ENCODE results near the gene IGF2BP3.

The IGF2BP3 gene

DNA sequence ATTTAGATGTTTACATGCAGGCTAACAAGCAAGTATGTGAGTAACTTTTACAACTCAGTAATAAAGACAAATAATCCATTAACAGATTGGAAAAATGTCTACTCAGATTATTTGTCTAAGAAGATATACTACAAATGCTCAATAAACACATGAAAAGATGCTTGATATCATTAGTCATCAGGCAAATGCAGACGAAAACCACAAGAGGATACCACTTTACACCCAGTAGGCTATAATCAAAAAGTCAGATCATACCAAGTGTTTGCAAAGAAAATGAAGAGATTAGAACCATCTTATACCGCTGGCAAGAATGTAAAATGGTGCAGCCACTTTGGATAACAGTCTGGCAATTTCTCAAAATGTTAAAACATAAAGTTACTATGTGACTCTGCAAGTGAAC lies 87.1 kb downstream of the IGF2BP3 start:
- no peaks in the 10 kb centered on the region for H3K9me3 ChIP-seq (ENCODE audit: control insufficient read depth, insufficient read depth, low read depth, low read length)
- CTCF ChIA-PET: no interaction called here
- peaks cover 4 to 6% of the 10 kb centered on the region in 2 experiments; a peak in 2 of 3 replicates for H3K36me3 ChIP-seq (ENCODE audit: control insufficient read depth in 2 of 2, insufficient read depth in 1 of 2, low read length in 2 of 2)
- 0 out of 2 replicates have a peak, but pooled peaks have one; percentile 11 for TF ChIP-seq FEZF1 (tag by site-specific recombination; IDR thresholded peaks at IDR 0.05)
- 0 out of 2 replicates have a peak, but pooled peaks have one; percentile 14 for TF ChIP-seq ZXDB (tag by site-specific recombination; IDR thresholded peaks at IDR 0.05)
- TF ChIP-seq ZNF311 (tag by site-specific recombination; IDR thresholded peaks at IDR 0.05; ENCODE audit: borderline replicate concordance): no peak
- TF ChIP-seq, protein P1, sequence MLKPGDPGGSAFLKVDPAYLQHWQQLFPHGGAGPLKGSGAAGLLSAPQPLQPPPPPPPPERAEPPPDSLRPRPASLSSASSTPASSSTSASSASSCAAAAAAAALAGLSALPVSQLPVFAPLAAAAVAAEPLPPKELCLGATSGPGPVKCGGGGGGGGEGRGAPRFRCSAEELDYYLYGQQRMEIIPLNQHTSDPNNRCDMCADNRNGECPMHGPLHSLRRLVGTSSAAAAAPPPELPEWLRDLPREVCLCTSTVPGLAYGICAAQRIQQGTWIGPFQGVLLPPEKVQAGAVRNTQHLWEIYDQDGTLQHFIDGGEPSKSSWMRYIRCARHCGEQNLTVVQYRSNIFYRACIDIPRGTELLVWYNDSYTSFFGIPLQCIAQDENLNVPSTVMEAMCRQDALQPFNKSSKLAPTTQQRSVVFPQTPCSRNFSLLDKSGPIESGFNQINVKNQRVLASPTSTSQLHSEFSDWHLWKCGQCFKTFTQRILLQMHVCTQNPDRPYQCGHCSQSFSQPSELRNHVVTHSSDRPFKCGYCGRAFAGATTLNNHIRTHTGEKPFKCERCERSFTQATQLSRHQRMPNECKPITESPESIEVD (tag by site-specific recombination; IDR thresholded peaks at IDR 0.05): peak; percentile 64
- TF ChIP-seq, protein P2, sequence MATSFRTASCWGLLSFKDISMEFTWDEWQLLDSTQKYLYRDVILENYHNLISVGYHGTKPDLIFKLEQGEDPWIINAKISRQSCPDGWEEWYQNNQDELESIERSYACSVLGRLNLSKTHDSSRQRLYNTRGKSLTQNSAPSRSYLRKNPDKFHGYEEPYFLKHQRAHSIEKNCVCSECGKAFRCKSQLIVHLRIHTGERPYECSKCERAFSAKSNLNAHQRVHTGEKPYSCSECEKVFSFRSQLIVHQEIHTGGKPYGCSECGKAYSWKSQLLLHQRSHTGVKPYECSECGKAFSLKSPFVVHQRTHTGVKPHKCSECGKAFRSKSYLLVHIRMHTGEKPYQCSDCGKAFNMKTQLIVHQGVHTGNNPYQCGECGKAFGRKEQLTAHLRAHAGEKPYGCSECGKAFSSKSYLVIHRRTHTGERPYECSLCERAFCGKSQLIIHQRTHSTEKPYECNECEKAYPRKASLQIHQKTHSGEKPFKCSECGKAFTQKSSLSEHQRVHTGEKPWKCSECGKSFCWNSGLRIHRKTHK (tag by site-specific recombination; IDR thresholded peaks at IDR 0.05): no peak
- TF ChIP-seq SP7 (tag by site-specific recombination; IDR thresholded peaks at IDR 0.05): peak; percentile 26; the same call in 1 of the 2 replicates
- TF ChIP-seq, protein P3, sequence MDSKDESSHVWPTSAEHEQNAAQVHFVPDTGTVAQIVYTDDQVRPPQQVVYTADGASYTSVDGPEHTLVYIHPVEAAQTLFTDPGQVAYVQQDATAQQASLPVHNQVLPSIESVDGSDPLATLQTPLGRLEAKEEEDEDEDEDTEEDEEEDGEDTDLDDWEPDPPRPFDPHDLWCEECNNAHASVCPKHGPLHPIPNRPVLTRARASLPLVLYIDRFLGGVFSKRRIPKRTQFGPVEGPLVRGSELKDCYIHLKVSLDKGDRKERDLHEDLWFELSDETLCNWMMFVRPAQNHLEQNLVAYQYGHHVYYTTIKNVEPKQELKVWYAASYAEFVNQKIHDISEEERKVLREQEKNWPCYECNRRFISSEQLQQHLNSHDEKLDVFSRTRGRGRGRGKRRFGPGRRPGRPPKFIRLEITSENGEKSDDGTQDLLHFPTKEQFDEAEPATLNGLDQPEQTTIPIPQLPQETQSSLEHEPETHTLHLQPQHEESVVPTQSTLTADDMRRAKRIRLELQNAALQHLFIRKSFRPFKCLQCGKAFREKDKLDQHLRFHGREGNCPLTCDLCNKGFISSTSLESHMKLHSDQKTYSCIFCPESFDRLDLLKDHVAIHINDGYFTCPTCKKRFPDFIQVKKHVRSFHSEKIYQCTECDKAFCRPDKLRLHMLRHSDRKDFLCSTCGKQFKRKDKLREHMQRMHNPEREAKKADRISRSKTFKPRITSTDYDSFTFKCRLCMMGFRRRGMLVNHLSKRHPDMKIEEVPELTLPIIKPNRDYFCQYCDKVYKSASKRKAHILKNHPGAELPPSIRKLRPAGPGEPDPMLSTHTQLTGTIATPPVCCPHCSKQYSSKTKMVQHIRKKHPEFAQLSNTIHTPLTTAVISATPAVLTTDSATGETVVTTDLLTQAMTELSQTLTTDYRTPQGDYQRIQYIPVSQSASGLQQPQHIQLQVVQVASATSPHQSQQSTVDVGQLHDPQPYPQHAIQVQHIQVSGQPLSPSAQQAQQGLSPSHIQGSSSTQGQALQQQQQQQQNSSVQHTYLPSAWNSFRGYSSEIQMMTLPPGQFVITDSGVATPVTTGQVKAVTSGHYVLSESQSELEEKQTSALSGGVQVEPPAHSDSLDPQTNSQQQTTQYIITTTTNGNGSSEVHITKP (tag by site-specific recombination; IDR thresholded peaks at IDR 0.05): peak; percentile 88
- H3K4me1 ChIP-seq (ENCODE audit: control insufficient read depth, insufficient read depth, low read length): peaks cover 7% of the 10 kb centered on the region; the same call in 1 of the 2 replicates
- POLR2A ChIA-PET: interaction anchor here (0.5 kb wide), 1 partner anchor 133 kb away, joined by 3 read pairs; no protein-coding TSS in a partner anchor
- H3K27ac ChIP-seq (ENCODE audit: extremely low read depth, low read depth, low read length): no peak overlapping the region
- H3K4me3 ChIP-seq (ENCODE audit: low read depth, low read length): no peak overlapping the region

DNA sequence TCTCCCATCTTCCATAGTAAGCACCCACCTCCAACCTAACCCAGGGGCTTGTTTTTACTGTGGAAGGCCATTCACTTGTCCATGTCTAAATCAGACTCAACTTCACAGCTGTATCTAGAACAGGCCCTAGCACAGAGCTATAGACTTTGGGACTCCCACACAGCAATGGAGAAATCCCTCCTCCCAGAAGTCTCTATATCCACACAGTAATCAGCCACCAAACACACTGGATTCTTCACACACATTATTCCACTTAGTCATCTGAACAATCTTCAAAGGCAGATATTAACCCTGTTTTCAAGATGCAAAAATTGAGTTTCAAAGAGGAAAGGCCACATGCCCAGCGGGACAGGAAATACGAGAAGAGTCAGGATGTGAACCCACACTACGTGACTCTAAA lies 89.3 kb downstream of the IGF2BP3 start:
- Histone ChIP-seq H3K36me3 (ENCODE audit: control insufficient read depth in 2 of 2, insufficient read depth in 1 of 2, low read length in 2 of 2) (peaks cover 0 to 13% of the 10 kb centered on the region in 2 experiments; a peak in 2 of 3 replicates), H3K9me3 (ENCODE audit: control insufficient read depth, insufficient read depth, low read depth, low read length) (no peaks in the 10 kb centered on the region), H3K4me3 (ENCODE audit: low read depth, low read length) (no peak overlapping the region), H3K4me1 (ENCODE audit: control insufficient read depth, insufficient read depth, low read length) (peaks cover 8% of the 10 kb centered on the region), H3K27ac (ENCODE audit: extremely low read depth, low read depth, low read length) (no peak overlapping the region)
- ChIA-PET CTCF (interaction anchor here (1.0 kb wide), 1 partner anchor 108 kb away, joined by 3 read pairs; no protein-coding TSS in a partner anchor), POLR2A (no interaction called here)
- TF ChIP-seq, protein P4, sequence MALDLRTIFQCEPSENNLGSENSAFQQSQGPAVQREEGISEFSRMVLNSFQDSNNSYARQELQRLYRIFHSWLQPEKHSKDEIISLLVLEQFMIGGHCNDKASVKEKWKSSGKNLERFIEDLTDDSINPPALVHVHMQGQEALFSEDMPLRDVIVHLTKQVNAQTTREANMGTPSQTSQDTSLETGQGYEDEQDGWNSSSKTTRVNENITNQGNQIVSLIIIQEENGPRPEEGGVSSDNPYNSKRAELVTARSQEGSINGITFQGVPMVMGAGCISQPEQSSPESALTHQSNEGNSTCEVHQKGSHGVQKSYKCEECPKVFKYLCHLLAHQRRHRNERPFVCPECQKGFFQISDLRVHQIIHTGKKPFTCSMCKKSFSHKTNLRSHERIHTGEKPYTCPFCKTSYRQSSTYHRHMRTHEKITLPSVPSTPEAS (tag by site-specific recombination; IDR thresholded peaks at IDR 0.05): no peak
- TF ChIP-seq ZNF132 (tag by site-specific recombination; IDR thresholded peaks at IDR 0.05; ENCODE audit: borderline replicate concordance): no peak
- TF ChIP-seq, protein P5, sequence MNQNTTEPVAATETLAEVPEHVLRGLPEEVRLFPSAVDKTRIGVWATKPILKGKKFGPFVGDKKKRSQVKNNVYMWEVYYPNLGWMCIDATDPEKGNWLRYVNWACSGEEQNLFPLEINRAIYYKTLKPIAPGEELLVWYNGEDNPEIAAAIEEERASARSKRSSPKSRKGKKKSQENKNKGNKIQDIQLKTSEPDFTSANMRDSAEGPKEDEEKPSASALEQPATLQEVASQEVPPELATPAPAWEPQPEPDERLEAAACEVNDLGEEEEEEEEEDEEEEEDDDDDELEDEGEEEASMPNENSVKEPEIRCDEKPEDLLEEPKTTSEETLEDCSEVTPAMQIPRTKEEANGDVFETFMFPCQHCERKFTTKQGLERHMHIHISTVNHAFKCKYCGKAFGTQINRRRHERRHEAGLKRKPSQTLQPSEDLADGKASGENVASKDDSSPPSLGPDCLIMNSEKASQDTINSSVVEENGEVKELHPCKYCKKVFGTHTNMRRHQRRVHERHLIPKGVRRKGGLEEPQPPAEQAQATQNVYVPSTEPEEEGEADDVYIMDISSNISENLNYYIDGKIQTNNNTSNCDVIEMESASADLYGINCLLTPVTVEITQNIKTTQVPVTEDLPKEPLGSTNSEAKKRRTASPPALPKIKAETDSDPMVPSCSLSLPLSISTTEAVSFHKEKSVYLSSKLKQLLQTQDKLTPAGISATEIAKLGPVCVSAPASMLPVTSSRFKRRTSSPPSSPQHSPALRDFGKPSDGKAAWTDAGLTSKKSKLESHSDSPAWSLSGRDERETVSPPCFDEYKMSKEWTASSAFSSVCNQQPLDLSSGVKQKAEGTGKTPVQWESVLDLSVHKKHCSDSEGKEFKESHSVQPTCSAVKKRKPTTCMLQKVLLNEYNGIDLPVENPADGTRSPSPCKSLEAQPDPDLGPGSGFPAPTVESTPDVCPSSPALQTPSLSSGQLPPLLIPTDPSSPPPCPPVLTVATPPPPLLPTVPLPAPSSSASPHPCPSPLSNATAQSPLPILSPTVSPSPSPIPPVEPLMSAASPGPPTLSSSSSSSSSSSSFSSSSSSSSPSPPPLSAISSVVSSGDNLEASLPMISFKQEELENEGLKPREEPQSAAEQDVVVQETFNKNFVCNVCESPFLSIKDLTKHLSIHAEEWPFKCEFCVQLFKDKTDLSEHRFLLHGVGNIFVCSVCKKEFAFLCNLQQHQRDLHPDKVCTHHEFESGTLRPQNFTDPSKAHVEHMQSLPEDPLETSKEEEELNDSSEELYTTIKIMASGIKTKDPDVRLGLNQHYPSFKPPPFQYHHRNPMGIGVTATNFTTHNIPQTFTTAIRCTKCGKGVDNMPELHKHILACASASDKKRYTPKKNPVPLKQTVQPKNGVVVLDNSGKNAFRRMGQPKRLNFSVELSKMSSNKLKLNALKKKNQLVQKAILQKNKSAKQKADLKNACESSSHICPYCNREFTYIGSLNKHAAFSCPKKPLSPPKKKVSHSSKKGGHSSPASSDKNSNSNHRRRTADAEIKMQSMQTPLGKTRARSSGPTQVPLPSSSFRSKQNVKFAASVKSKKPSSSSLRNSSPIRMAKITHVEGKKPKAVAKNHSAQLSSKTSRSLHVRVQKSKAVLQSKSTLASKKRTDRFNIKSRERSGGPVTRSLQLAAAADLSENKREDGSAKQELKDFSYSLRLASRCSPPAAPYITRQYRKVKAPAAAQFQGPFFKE (tag by site-specific recombination; IDR thresholded peaks at IDR 0.05; ENCODE audit: borderline replicate concordance): no peak
- TF ChIP-seq ZNF626 (tag by site-specific recombination; IDR thresholded peaks at IDR 0.05): no peak
- no peak for TF ChIP-seq ZNF791 (tag by site-specific recombination; IDR thresholded peaks at IDR 0.05)
- TF ChIP-seq OVOL3 (tag by site-specific recombination; IDR thresholded peaks at IDR 0.05): no peak
- no peak for TF ChIP-seq ZNF391 (tag by site-specific recombination; IDR thresholded peaks at IDR 0.05; ENCODE audit: borderline replicate concordance, low read depth)
- TF ChIP-seq ZNF561 (tag by site-specific recombination; IDR thresholded peaks at IDR 0.05; ENCODE audit: borderline replicate concordance): no peak
- TF ChIP-seq, protein P6, sequence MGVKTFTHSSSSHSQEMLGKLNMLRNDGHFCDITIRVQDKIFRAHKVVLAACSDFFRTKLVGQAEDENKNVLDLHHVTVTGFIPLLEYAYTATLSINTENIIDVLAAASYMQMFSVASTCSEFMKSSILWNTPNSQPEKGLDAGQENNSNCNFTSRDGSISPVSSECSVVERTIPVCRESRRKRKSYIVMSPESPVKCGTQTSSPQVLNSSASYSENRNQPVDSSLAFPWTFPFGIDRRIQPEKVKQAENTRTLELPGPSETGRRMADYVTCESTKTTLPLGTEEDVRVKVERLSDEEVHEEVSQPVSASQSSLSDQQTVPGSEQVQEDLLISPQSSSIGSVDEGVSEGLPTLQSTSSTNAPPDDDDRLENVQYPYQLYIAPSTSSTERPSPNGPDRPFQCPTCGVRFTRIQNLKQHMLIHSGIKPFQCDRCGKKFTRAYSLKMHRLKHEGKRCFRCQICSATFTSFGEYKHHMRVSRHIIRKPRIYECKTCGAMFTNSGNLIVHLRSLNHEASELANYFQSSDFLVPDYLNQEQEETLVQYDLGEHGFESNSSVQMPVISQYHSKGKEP (tag by site-specific recombination; IDR thresholded peaks at IDR 0.05): no peak

Data from HEK293 (cell line).